ENCODE measurements around the gene TERB1. TPM values are rescaled to one million over a fixed set of nuclear protein-coding genes. Genes with fewer than 3 reads are reported as not detected.
A peak's percentile ranks its signal among the peaks of the same experiment; 100 is the strongest.

TERB1 gene
- total RNA-seq, 2 experiments from 2014 or later, result 0.14 TPM; not detected in 1

DNA sequence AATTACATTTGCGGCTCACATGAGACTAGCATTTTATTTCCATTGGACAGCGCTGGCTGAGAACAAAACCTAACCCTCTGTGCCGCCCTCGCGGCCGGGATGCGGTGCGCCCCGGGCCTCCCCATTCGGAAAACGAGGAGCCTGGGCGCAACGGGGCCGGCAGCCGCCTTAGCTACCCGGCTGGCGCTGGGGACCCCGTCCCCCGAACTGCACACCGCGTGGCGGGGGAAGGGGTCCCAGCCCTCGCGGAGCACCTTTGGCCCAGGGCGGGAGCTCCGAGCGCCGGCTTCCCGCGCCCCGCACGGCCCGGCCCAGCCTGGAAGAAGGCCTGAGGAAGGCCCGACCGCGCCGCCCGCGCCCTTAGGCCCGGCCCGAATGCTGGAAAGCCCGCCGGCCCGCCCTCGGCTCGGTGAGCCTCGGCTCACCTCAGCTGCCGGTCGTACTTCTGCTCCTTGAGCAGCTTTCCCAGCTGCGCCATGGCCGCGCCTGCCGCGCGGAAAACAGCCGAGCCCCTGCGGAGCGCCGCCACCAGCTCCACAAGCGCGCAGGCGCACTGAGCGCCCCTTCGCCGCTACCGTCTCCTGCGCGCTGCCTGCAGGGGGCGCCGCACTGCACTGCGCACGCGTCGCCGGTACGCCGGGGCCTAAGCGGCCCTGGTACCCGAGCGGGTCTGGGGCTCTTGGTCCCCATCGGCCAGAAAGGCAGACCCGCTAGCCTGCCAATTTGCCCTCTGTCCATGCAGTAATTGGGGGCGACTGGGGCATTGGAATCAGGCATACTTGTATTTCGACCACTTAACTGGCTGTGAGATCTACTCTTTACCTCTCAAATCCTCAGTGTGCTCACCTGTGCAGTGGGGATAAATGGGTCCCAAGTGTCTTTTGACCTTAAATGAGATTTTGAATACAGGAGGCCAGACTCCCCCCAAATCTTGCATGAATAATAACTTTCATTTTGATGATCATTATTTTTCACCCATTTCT, 29.3 kb upstream of the TERB1 start, which contains the start of gene NAE1:
Gene NAE1, minus strand, starts transcription at position 555 of the 983 bp plus-strand sequence. Its CDS starts 77 bp downstream, at position 478.
- intact Hi-C loops (cut with micrococcal nuclease), result loop anchor here (5.0 kb wide), 1 partner anchor 37 kb away; no protein-coding TSS in a partner anchor
- H3K27me3 Mint-ChIP-seq, result no peaks in the 10 kb centered on the region
- no peaks in the 10 kb centered on the region for H3K9me3 Mint-ChIP-seq
- ChIA-PET CTCF (interaction anchor here (0.6 to 11.8 kb wide), 64 partner anchors 9 to 424 kb away, joined by 3 to 214 read pairs (median 4); partner anchors contain the start of genes CA7, CIAO2B, CMTM4 and DYNC1LI2), POLR2A (interaction anchor here (0.6 to 2.6 kb wide), 15 partner anchors 10 to 423 kb away, joined by 3 to 14 read pairs (median 3); partner anchors contain the start of gene PDP2)
- H3K4me1 Mint-ChIP-seq (ENCODE audit: low read depth), result peaks cover 32% of the 10 kb centered on the region
- ATAC-seq (peak; percentile 98), DNase-seq (peak; percentile 88)
- TF ChIP-seq, protein P1, sequence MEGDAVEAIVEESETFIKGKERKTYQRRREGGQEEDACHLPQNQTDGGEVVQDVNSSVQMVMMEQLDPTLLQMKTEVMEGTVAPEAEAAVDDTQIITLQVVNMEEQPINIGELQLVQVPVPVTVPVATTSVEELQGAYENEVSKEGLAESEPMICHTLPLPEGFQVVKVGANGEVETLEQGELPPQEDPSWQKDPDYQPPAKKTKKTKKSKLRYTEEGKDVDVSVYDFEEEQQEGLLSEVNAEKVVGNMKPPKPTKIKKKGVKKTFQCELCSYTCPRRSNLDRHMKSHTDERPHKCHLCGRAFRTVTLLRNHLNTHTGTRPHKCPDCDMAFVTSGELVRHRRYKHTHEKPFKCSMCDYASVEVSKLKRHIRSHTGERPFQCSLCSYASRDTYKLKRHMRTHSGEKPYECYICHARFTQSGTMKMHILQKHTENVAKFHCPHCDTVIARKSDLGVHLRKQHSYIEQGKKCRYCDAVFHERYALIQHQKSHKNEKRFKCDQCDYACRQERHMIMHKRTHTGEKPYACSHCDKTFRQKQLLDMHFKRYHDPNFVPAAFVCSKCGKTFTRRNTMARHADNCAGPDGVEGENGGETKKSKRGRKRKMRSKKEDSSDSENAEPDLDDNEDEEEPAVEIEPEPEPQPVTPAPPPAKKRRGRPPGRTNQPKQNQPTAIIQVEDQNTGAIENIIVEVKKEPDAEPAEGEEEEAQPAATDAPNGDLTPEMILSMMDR (IDR thresholded peaks at IDR 0.05), result peak; percentile 98
- peak within 1 kb of the TSS; percentile 78 for H3K27ac Mint-ChIP-seq
- H3K36me3 Mint-ChIP-seq (ENCODE audit: low read depth), result peaks cover 23% of the 10 kb centered on the region
- H3K4me3 Mint-ChIP-seq, result peak within 1 kb of the TSS; percentile 73

DNA sequence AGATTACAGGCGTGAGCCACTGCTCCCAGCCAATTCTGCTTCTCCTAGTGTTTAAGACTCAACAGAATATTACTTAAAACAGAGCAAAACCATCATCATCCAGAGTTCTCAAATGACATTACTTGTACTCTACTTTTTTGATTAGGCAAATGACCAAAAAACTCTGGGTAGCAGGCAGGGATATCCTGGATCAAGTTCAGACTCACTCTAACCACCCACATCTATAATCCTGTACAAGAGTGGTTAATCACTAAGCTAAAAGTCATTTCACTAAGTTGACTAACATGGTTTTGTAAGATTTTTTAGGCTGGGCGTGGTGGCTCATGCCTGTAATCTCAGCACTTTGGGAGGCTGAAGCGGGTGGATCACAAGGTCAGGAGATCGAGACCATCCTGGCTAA, 22.6 kb upstream of the TERB1 start:
- H3K4me1 Mint-ChIP-seq (ENCODE audit: low read depth), result peaks cover 24% of the 10 kb centered on the region
- no peak for DNase-seq
- peaks cover 43% of the 10 kb centered on the region for H3K36me3 Mint-ChIP-seq (ENCODE audit: low read depth)
- no peaks in the 10 kb centered on the region for H3K9me3 Mint-ChIP-seq
- TF ChIP-seq, protein P1 (IDR thresholded peaks at IDR 0.05), result no peak
- no peak for ATAC-seq
- H3K27me3 Mint-ChIP-seq, result no peaks in the 10 kb centered on the region
- ChIA-PET CTCF (interaction anchor here (1.1 to 11.8 kb wide), 3 partner anchors 9 to 72 kb away, joined by 3 to 214 read pairs (median 10); partner anchors contain the start of gene DYNC1LI2), POLR2A (interaction anchor here (0.6 to 1.4 kb wide), 4 partner anchors 10 to 74 kb away, joined by 3 read pairs; partner anchors contain the start of gene PDP2)
- no peak overlapping the region for H3K4me3 Mint-ChIP-seq
- H3K27ac Mint-ChIP-seq, result no peak overlapping the region
- intact Hi-C loops (cut with micrococcal nuclease), result no loop called here

DNA sequence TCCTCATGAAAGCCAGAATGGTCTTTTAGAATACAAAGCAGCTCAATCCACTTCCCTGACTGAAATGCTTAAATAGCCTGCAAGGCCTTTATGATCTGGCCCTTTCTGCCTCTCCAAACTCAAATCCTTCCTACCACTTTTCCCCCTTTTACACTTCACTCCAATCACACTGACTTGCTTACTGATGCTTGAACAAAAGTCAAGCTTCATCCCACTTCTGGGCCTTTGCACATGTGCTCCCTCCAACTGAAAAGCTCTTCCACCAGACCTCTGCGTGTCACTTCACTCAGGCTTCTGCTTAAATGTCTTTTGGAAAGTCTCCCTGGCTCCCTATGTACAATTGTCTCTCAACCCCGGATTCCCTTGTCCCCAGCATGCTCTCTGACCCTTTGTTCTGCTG, 13.3 kb upstream of the TERB1 start:
- H3K27ac Mint-ChIP-seq, result no peak overlapping the region
- peaks cover 53% of the 10 kb centered on the region for H3K36me3 Mint-ChIP-seq (ENCODE audit: low read depth)
- intact Hi-C loops (cut with micrococcal nuclease), result no loop called here
- ChIA-PET POLR2A (interaction anchor here (0.8 to 1.3 kb wide), 3 partner anchors 10 to 53 kb away, joined by 3 read pairs; no protein-coding TSS in a partner anchor), CTCF (interaction anchor here (1.0 to 3.8 kb wide), 3 partner anchors 10 to 53 kb away, joined by 3 to 31 read pairs (median 4); partner anchors contain the start of gene NAE1)
- H3K27me3 Mint-ChIP-seq, result no peaks in the 10 kb centered on the region
- H3K9me3 Mint-ChIP-seq, result no peaks in the 10 kb centered on the region
- ATAC-seq, result no peak
- H3K4me1 Mint-ChIP-seq (ENCODE audit: low read depth), result no peaks in the 10 kb centered on the region
- H3K4me3 Mint-ChIP-seq, result no peak overlapping the region
- no peak for DNase-seq
- TF ChIP-seq, protein P1 (IDR thresholded peaks at IDR 0.05), result no peak

DNA sequence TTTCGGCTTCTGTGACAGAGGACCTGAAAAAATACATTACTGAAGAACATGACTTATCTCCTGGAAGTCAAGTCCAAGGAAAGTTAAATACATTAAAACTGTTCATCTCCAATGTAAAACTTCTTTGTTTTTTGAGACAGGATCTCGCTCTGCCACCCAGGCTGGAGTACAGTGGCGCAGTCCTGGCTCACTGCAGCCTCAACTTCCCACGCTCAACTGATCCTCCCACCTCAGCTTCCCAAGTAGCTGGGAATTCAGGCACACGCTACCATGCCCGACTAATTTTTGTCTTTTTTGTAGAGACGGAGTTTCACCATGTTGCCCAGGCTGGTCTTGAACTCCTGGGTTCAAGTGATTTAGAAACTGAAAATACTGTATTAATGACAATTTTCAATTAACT, 9.7 kb upstream of the TERB1 start:
- intact Hi-C loops (cut with micrococcal nuclease), result no loop called here
- no peak for DNase-seq
- POLR2A ChIA-PET, result interaction anchor here (0.6 to 0.8 kb wide), 2 partner anchors 13 to 19 kb away, joined by 3 read pairs; no protein-coding TSS in a partner anchor
- CTCF ChIA-PET, result interaction anchor here (1.0 to 2.9 kb wide), 2 partner anchors 19 to 60 kb away, joined by 3 to 14 read pairs; partner anchors contain the start of genes DYNC1LI2 and NAE1
- H3K36me3 Mint-ChIP-seq (ENCODE audit: low read depth), result peaks cover 51% of the 10 kb centered on the region
- H3K4me3 Mint-ChIP-seq, result no peak overlapping the region
- no peak for ATAC-seq
- H3K27ac Mint-ChIP-seq, result no peak overlapping the region
- H3K27me3 Mint-ChIP-seq, result no peaks in the 10 kb centered on the region
- H3K9me3 Mint-ChIP-seq, result no peaks in the 10 kb centered on the region
- no peaks in the 10 kb centered on the region for H3K4me1 Mint-ChIP-seq (ENCODE audit: low read depth)
- TF ChIP-seq, protein P1 (IDR thresholded peaks at IDR 0.05), result no peak
